Endometrial microvascular endothelial cells (primary cell): ENCODE results near the gene NUTM1. TPM values are rescaled to one million over a fixed set of nuclear protein-coding genes. Genes with fewer than 3 reads are reported as not detected.
"Not testable (repeated sequence)": the region's sequence is repeated elsewhere in the genome, so short reads cannot be mapped to it uniquely, and the experiment has no call there.

ENCODE experiments used
- in situ Hi-C: cut with HindIII; loops from 2 replicates; pipeline ENCODE4 v1.10.0; 2017; ENCODE audit warnings: low sequenced_read_pairs, low pct_unique_long_range_greater_than_20kb; ENCODE audit errors: inconsistent ontology term
- total RNA-seq: library from RNA; depleted of rRNA; stranded (reverse); fragments of >200 nt; gene quantifications from one replicate; pipeline ENCODE4 v1.2.3, GENCODE V29; 2015; ENCODE audit errors: inconsistent ontology term

Gene NUTM1
- total RNA-seq, 1 donor from 2014 or later, result not detected

DNA sequence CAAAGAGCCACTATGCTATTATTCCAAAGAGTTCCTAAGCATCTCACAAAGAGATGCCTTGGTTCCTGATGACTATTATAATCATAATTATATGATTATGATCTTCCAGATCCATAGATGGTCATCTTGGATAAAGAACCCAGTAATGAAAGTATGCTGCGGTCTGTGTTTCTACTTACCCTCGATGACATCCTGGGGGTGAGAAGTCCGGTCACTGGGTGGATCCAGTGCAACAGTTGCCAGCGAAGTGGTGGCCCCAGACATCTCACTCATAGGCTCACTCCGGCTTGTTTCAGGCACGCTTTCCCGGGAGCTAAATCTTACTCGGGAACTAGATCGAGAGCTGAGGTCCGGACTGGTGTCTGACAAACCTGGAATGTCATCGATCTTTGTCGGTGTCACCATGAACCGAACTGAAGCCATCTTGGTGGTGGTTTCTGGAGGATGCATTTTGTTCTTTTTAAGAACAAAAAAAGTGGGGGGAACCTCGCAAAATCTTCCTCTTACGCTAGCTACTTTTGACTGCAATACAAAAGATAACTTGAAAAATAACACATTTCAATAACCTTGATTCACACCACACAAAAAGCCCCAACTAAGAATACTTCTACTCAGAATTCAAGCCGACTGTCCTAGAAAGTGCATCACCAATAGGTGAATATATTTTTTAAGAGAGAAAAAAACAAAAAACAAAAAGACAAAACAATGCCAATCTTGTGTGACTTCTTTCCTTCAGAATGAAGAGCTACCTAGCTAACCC lies 6.7 kb upstream of the NUTM1 start:
- in situ Hi-C loops, result no loop called here

DNA sequence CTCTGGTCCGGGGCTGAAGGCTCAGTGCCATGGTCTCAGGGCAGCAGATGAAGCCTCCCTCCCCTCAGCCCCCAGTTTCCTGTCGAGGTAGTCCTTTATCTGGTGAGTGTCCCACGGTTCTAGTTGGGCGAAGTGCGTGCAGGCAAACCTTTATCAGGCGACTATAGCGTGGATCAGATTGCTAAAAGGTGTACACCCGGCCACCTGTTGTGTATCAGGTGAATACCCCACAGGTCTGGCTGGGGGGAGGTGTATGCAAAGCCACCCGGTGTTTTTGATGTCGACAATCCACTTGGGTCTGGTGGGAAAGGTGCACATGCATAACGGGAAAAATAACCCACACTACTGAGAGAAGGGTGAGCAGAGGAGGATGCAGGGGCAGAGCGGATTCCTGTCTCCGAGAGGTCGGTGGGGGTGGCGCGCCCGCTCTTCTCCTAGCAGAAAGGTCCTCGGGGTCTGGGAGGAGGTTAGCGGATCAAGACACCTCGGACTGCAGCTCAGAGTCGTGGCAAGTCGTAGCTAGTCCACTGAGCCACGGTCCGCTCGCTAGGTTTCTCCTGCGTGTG lies 6.0 kb upstream of the NUTM1 start:
- in situ Hi-C loops, result no loop called here

DNA sequence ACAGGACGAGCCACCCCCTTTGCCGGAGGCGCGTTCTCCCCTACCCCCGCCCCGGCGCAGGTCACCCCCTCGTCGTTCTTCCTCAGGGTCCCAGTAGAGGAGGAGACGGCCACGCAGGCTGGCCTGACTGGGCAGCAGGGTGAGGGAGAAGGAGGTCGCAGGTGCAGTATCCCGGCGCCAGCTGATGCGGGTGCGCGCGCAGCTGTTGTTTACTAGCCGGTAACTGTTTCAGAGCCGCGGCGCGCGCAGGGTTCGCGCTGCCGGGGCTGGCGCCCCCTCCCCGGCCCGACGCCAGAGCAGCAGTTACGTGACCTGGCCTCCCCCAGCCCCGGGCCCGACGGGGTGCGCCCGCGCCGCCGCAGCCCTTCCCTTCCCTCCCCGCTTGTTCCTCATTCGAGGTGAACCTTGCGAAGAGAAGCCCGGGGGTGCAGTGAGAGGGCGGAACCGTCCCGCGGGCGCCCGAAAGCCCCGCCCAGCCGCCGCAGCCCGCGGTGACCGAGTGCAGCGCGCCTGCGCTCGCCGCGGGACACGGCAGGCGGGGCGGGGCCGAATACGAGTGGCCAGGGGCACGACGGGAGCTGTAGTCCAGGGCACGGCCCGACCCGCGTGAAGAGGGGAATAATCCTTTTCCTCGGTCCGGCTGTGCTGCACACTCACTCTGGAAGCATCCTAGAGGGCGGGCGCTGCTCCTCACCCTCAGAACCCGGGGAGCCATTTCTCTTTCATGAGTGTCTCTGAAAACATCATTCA lies 5.4 kb upstream of the NUTM1 start, which contains the start of gene SLC12A6:
Gene SLC12A6, minus strand, starts transcription at position 225 of the 750 bp plus-strand sequence. CDS start 1,101 bp downstream, outside the sequence.
- in situ Hi-C loops, result no loop called here

DNA sequence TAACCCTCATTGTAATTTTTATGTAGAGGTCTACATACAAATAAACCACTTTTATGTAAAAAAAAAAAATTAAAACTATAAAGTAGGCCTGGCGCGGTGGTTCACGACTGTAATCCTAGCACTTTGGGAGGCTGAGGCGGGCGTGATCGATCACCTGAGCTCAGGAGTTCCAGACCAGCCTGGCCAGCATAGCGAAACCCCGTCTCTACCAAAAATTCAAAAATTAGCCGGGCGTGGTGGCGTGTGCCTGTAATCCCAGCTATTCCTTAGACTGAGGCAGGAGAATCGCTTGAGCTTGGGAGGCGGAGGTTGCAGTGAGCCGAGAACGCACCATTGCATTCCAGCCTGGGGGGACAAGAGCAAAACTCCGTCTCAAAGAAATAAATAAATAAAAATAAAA lies 4.8 kb upstream of the NUTM1 start:
- in situ Hi-C loops, result no loop called here

DNA sequence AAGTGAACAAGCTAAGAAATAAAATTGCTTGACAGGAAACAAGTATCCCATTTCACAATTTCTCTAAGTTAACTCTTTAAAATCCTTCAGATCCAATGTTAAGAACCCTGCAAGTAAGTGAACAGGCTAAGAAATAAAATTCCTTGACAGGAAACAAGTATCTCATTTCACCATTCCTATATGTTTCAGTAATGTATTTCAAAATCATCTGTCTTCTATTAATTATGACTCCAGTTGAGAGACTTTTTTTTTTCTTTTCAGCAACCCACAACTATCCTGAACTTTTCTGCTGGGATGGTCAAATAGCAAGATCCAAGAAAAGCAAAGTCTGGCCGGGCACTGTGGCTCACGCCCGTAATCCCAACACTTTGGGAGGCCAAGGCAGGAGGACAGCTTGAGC lies 3.2 kb upstream of the NUTM1 start:
- in situ Hi-C loops, result no loop called here

DNA sequence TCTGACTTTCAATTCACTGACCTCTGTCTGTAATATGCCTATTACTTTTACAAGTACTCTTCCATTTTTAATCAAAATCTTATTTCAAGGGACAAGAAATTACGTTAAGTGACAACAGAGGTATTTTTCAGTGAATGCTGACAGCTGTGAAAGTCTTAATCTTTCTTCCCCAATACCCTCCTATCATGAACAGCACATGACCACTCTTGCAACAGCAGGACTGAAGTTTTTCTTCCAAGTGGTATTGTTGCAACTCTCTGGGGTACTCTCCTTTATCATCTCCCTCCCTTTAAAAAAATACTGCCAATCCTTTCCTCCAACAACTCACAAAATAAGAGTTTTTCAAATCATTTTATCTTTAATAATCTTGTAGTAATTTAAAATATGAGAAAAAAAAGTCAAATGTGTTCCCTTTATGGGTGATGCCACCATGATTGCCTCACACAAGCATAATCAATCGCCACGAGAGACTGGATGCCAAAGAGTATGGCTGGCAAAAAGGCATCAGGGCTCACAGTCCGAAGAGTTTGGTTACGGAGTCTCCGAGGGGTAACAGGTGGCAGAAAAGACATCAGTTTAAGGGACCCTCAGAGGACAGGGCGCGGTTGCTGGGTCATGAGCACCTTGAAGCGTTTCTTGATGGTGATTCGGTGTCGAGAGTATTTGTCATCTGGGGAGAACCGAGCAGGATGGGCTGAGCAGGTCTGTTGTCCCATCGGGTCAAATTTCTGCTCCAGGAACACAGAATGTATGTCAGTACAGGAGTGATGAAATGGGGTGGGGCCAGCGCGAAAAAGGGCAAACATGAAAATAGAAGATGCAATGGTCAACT lies 1.5 kb upstream of the NUTM1 start:
- in situ Hi-C loops, result no loop called here

DNA sequence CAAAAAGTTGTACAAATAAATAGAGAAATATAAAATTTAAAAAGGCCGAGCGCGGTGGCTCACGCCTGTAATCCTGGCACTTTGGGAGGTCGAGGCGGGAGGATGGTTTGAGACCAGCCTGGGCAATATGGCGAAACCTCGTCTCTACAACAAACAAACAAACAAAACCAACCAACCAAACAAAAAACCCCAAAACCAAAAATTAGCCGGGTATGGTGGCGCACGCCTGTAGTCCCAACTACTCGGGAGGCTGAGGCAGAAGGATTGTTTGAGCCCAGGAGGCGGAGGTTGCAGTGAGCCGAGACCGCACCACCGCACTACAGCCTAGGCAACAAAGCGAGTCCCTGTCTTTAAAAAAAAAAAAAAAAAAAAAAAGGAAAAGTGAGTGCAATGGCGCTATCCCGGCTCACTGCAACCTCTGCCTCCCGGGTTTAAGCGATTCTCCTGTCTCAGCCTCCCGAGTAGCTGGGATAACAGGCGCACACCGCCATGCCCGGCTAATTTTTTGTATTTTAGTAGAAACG lies 840 bp upstream of the NUTM1 start:
- in situ Hi-C loops, result not testable (repeated sequence)

DNA sequence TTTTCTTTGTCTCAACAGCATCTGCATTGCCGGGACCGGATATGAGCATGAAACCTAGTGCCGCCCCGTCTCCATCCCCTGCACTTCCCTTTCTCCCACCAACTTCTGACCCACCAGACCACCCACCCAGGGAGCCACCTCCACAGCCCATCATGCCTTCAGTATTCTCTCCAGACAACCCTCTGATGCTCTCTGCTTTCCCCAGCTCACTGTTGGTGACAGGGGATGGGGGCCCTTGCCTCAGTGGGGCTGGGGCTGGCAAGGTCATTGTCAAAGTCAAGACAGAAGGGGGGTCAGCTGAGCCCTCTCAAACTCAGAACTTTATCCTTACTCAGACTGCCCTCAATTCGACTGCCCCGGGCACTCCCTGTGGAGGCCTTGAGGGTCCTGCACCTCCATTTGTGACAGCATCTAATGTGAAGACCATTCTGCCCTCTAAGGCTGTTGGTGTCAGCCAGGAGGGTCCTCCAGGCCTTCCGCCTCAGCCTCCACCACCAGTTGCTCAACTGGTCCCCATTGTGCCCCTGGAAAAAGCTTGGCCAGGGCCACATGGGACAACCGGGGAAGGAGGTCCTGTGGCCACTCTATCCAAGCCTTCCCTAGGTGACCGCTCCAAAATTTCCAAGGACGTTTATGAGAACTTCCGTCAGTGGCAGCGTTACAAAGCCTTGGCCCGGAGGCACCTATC lies 5.0 kb downstream of the NUTM1 start:
- in situ Hi-C loops, result no loop called here

DNA sequence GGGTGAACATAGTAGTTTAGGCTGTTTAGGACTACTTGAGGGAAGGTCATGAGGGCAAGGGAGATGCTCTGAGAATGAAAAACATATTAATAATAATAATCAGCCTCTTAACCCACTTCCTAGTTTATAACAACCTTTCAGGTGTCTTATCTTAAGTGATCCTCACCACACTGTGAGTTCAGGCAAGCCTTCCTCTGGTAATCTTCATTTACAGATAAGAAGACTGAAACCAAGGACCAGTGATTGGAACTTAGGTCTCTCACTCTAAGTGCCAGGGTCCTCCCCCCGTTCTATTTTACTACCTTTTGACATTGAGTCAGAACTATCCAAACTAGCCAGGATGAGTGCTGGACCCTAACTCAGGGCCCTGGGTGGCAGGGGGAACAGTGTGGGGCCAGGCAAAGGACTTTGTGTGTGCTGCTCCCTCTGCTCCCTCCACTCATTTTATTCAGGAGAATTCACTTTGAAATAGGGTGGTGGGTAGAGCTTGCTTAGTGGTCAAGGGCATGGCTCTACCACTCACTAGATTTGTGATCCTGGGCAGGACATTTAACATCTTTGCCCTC lies 5.7 kb downstream of the NUTM1 start:
- in situ Hi-C loops, result no loop called here

DNA sequence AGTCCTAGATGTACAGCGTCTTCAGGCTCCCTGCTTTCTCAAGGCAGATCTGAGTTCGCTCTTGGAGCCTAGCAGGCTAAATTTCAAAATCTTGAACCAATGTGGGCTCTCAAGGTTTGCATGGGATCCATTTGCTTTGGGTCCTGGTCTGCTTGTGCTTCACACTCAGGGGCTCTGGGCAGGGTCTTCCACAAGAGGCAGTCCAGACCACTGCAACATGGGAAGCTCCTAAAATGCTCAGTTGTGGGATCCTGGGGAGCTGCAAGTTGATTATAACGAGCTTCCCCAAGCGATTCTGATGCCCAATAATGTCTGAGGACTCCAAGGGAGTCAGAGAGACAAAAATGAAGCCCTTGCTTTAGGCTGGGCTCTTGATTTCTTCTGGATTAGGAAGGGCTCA lies 6.7 kb downstream of the NUTM1 start:
- in situ Hi-C loops, result no loop called here

DNA sequence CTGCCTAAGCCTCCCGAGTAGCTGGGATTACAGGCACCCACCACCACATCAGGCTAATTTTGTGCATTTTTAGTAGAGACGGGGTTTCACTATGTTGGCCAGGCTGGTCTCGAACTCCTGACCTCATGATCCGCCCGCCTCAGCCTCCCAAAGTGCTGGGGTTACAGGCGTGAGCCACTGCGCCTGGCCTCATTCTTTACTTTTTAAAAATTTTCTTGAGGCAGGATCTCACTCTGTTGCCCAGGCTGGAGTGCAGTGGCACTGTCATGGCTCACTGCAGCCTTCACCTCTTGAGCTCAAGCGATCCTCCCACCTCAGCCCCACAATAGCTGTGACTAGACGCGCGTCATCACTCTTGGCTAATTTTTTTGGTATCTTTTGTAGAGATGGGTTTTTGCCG lies 9.9 kb downstream of the NUTM1 start:
- in situ Hi-C loops, result not testable (repeated sequence)

DNA sequence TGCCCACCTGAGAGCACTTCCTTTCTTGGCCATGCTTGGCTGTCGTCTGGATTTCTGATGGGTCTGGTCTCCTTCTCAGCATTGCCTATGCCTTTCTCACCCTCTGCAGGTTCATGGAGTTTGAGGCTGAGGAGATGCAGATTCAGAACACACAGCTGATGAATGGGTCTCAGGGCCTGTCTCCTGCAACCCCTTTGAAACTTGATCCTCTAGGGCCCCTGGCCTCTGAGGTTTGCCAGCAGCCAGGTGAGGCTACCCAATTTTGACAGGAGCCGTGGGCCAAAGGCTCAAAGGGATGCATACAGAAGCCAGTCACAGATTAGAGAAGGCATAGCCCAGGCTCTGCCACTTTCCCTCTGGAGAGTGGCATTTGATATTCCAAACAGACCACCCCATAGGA lies 10.5 kb downstream of the NUTM1 start:
- in situ Hi-C loops, result no loop called here

DNA sequence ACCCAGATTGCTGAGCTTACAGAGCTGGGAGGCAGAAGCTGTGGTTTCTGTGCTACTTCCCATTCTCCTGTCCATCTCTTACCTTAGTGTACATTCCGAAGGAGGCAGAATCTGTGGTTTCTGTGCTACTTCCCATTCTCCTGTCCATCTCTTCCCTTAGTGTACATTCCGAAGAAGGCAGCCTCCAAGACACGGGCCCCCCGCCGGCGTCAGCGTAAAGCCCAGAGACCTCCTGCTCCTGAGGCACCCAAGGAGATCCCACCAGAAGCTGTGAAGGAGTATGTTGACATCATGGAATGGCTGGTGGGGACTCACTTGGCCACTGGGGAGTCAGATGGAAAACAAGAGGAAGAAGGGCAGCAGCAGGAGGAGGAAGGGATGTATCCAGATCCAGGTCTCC lies 11.2 kb downstream of the NUTM1 start:
- in situ Hi-C loops, result no loop called here

DNA sequence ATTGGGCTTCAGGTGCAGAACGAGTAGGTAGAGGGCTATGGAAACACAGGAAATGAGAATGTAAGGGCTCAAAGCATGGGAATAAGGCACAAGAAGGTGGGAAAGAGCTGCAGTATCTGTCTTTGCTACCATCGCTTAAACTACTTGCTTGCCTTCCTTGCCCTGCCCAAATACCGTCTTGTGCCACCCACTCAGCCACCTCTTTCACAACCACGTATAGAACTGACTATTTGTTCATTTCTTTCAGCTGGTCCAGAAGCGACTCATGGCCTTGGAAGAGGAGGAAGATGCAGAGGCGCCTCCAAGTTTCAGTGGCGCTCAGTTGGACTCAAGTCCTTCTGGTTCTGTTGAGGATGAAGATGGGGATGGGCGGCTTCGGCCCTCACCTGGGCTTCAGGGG lies 12.1 kb downstream of the NUTM1 start:
- in situ Hi-C loops, result no loop called here

DNA sequence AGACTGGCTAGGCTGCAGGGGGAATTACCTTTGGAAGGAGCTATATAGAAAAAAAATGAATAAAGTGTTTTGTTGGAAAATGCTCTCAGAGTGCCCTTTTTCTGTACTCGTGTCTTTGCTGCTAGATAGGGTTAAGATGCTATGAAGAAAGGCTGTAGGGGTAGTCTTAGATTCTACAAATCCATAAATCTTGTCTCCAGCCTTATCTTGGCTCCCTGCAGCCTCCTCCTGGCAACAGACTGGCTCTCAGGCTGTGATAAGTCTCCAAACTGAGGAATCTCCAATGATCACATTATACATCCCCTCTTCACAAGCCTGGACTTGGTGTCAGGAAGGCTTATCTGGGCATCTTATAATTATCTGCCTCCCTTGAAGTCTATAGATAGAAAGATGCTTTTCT lies 14.5 kb downstream of the NUTM1 start:
- in situ Hi-C loops, result no loop called here

DNA sequence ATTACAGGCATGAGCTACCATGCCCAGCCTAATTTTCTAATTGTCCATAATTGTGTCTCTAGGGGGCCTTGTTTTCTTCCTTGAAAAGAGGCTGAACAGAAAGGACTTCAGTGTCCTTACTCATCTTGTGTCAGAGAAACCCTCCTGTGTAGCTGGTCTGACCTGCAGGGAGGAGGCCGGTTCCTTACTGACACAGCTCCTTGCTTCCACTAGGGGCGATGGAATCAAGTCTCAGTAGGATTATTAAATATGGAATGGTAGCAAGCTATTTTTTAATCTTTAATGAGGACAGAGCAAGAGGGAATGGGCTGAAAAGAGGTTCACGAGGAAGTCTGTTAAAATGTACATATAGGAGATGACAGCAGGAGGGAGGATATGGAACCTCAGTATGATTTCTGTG lies 15.3 kb downstream of the NUTM1 start:
- in situ Hi-C loops, result no loop called here

DNA sequence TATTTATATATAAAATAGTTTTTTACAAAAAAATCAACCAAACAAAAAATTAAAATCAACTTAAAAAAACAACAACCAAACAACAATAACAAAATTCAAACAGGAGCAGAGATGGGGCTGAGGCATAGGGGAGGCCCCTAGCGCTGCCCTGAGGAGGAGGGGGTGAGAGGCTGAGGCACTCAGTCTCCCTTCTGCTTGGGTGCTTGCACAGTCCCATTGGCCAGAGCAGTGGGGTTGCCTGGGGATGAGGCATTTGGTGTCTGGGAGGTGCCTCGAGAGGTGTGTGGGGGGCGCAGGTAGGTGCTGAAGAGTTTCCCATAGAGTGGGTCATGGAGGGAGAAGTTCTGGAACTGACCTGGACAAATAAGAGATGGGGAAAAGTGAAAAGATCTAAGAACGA lies 15.8 kb downstream of the NUTM1 start:
- in situ Hi-C loops, result no loop called here

DNA sequence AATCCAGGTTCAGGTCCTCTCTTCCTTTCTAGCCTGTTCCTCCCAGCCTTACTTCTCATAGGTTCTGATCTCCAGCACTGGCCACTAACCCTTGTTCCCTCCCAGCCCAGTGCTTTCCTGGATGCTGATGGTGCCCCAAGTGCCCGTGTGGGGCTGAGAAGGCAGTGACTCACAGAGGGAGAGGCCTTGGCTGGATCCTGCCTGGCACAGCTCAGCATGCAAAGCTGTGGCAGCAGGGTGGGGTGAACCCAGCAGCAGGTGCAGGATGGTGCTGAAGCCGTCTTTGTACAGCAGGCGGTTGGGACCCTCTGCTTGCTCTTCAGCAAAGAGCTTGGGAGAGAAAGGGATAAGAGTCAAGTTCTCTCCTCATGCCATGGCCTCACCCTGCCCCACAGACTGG lies 16.3 kb downstream of the NUTM1 start:
- in situ Hi-C loops, result no loop called here
